HepG2 (cell line): ENCODE data around the gene TMEM185B. TPM values are rescaled to one million over a fixed set of nuclear protein-coding genes. Genes with fewer than 3 reads are reported as not detected.
A peak's percentile ranks its signal among the peaks of the same experiment; 100 is the strongest.

Experiments used
- KDM3A ChIP-seq: IDR thresholded peaks from 2 replicates; pipeline ENCODE4 v1.6.1; 2018; ENCODE audit warnings: low read depth, missing compliant biosample characterization
- SYNCRIP ChIP-seq: fragments of 200-400 bp; formaldehyde crosslinking; IDR thresholded peaks from 2 replicates; pipeline ENCODE4 v1.6.1; 2018; ENCODE audit warnings: mild to moderate bottlenecking, low read depth, low read length; ENCODE audit not compliant: insufficient read depth
- ZBTB20 ChIP-seq: sonication (generic); formaldehyde crosslinking; IDR thresholded peaks from 2 replicates; pipeline ENCODE4 v1.8.1; 2023; ENCODE audit warnings: missing genetic modification reagents, low read depth, mild to moderate bottlenecking, borderline replicate concordance
- ZFP41 ChIP-seq: sonication (generic); formaldehyde crosslinking; IDR thresholded peaks from 2 replicates; pipeline ENCODE4 v1.4.0; 2020; ENCODE audit warnings: mild to moderate bottlenecking, missing genetic modification reagents, borderline replicate concordance
- ZNF350 ChIP-seq: sonication (generic); formaldehyde crosslinking; IDR thresholded peaks from 2 replicates; pipeline ENCODE4 v1.4.0; 2020; ENCODE audit warnings: mild to moderate bottlenecking, low read depth, missing genetic modification reagents, borderline replicate concordance
- ZNF546 ChIP-seq: sonication (generic); formaldehyde crosslinking; conservative IDR thresholded peaks from 2 replicates; pipeline ENCODE4 v1.8.1; 2023; ENCODE audit warnings: mild to moderate bottlenecking, missing genetic modification reagents
- polyA plus RNA-seq, 8 experiments: library from polyadenylated mRNA; depleted of rRNA in 3 of 8; stranded (reverse) in 7 of 8; unstranded in 1 of 8; fragments of >200 nt; fragmentation: Illumina TruSeq in 4 of 8; extraction: Trizol in 4 of 8; gene quantifications; 2 replicates each; pipeline versions ENCODE4 v1.2.1 to v1.2.3, GENCODE V29; 2011 to 2016; ENCODE audit warnings: low read depth in 4 of 8, missing spikeins in 1 of 8, mixed read lengths in 1 of 8; ENCODE audit not compliant: insufficient read depth in 1 of 8
- total RNA-seq, 5 experiments: library from RNA; depleted of rRNA; stranded (reverse); fragments of >200 nt; fragmentation: Illumina TruSeq; extraction: Trizol; gene quantifications; 2 replicates each; pipeline ENCODE4 v1.2.3, GENCODE V29; 2016; ENCODE audit warnings: low read depth in 1 of 5
- TF ChIP-seq, protein P1 (sequence below): sonication (generic); formaldehyde crosslinking; conservative IDR thresholded peaks from 2 replicates; pipeline ENCODE4 v1.8.0; 2022; ENCODE audit warnings: mild to moderate bottlenecking, moderate library complexity, missing genetic modification reagents
- TF ChIP-seq, protein P2 (sequence below): sonication (generic); formaldehyde crosslinking; IDR thresholded peaks from 2 replicates; pipeline ENCODE4 v1.4.0; 2020; ENCODE audit warnings: mild to moderate bottlenecking, missing genetic modification reagents

Gene TMEM185B
- total and polyA plus RNA-seq, 2 of the 13 experiments (the other 11 are each of a cell fraction or from before 2014, with no cell fraction given) = 5.6 to 7.0 TPM

- TF ChIP-seq, protein P1, sequence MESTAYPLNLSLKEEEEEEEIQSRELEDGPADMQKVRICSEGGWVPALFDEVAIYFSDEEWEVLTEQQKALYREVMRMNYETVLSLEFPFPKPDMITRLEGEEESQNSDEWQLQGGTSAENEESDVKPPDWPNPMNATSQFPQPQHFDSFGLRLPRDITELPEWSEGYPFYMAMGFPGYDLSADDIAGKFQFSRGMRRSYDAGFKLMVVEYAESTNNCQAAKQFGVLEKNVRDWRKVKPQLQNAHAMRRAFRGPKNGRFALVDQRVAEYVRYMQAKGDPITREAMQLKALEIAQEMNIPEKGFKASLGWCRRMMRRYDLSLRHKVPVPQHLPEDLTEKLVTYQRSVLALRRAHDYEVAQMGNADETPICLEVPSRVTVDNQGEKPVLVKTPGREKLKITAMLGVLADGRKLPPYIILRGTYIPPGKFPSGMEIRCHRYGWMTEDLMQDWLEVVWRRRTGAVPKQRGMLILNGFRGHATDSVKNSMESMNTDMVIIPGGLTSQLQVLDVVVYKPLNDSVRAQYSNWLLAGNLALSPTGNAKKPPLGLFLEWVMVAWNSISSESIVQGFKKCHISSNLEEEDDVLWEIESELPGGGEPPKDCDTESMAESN (CRISPR knock-in tag) = 0 out of 2 replicates have a peak, but pooled peaks have one; percentile 1
- TF ChIP-seq ZNF350 (CRISPR knock-in tag) = peak; percentile 58; the same call in 1 of the 2 replicates
- TF ChIP-seq ZFP41 (CRISPR knock-in tag) = no peak
- no peak for TF ChIP-seq ZNF546 (CRISPR knock-in tag)
- TF ChIP-seq, protein P2, sequence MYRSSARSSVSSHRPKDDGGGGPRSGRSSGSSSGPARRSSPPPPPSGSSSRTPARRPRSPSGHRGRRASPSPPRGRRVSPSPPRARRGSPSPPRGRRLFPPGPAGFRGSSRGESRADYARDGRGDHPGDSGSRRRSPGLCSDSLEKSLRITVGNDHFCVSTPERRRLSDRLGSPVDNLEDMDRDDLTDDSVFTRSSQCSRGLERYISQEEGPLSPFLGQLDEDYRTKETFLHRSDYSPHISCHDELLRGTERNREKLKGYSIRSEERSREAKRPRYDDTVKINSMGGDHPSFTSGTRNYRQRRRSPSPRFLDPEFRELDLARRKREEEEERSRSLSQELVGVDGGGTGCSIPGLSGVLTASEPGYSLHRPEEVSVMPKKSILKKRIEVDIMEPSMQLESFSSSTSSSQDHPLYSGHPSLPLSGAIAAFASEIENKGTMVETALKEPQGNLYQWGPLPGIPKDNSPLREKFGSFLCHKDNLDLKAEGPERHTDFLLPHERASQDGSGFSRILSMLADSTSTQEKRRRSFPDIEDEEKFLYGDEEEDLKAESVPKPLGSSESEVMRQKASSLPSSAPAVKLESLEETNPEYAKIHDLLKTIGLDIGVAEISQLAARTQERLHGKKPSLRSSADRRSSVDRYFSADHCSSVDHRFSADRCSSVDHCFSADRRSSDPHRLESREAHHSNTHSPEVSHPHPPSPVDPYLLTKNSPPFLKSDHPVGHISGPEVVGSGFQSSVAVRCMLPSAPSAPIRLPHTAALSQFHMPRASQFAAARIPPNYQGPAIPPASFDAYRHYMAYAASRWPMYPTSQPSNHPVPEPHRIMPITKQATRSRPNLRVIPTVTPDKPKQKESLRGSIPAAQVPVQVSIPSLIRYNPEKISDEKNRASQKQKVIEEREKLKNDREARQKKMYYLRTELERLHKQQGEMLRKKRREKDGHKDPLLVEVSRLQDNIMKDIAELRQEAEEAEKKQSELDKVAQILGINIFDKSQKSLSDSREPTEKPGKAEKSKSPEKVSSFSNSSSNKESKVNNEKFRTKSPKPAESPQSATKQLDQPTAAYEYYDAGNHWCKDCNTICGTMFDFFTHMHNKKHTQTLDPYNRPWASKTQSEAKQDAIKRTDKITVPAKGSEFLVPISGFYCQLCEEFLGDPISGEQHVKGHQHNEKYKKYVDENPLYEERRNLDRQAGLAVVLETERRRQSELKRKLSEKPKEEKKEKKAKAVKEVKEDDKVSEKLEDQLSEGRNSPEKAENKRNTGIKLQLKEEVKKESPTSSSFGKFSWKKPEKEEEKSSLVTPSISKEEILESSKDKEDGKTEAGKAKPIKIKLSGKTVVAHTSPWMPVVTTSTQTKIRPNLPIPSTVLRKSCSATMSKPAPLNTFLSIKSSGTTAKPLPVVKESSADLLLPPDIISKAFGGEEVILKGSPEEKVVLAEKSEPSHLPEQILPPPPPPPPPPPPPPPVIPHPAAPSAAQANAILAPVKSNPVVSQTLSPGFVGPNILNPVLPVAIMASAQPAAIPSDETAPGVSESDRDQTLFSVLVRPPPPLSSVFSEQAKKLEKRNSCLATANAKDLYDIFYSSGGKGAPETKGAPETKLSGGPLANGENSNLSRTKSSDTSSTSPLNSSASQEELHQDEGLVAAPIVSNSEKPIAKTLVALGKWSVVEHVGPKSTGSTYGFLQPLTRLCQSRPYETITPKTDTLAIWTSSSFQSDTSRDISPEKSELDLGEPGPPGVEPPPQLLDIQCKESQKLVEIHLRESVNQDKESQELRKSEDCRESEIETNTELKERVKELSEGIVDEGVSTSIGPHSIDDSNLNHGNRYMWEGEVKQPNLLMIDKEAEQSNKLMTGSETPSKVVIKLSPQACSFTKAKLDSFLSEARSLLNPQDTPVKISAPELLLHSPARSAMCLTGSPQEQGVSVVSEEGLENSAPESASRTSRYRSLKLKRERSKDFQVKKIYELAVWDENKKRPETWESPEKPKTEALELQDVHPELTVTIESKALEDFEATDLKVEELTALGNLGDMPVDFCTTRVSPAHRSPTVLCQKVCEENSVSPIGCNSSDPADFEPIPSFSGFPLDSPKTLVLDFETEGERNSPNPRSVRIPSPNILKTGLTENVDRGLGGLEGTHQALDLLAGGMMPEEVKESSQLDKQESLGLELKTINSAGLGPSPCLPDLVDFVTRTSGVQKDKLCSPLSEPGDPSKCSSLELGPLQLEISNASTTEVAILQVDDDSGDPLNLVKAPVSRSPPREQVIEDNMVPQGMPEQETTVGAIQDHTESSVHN (CRISPR knock-in tag) = peak; percentile 72
- TF ChIP-seq KDM3A (CRISPR knock-in tag) = 0 out of 2 replicates have a peak, but pooled peaks have one; percentile 49
- TF ChIP-seq SYNCRIP = no peak
- peak; percentile 23; the same call in 1 of the 2 replicates for TF ChIP-seq ZBTB20 (CRISPR knock-in tag)
These were observed 30.1 kb upstream of the TMEM185B start (continued) for GRCh38 chr2:120253021-120253882.
